Coronary artery (tissue), 2 donors: ENCODE data around the gene ZNF346.
A peak's percentile ranks its signal among the peaks of the same experiment; 100 is the strongest.

Source experiments
- DNase-seq: peaks from one replicate; pipeline ENCODE4 v3.0.0-alpha.2; 2017; ENCODE audit warnings: low spot score
- H3K27ac ChIP-seq, 2 donors: fragments of 200-600 bp; sonication (generic); one replicate each; pipeline ENCODE4 v1.5.1; 2016 to 2019
- H3K4me3 ChIP-seq: fragments of 200-600 bp; sonication (generic); 2 replicates; pipeline ENCODE4 v1.5.1; 2016; ENCODE audit warnings: mild to moderate bottlenecking, moderate library complexity
- CTCF ChIP-seq: fragments of 200-600 bp; sonication (generic); IDR thresholded peaks from one replicate; pipeline ENCODE4 v1.5.1; 2019; ENCODE audit warnings: antibody characterized with exemption

The ZNF346 gene

GRCh38 chr5:177083357-177083756 lies 60.9 kb downstream of the ZNF346 start:
- Histone ChIP-seq H3K4me3 (no peak overlapping the region), H3K27ac (no peak overlapping the region)
- TF ChIP-seq CTCF: no peak
- DNase-seq: no peak

GRCh38 chr5:177084175-177084574 lies 61.7 kb downstream of the ZNF346 start:
- DNase-seq: no peak
- H3K4me3 ChIP-seq: no peak overlapping the region
- H3K27ac ChIP-seq: no peak overlapping the region
- no peak for TF ChIP-seq CTCF

- peak overlapping the region; percentile 73 for H3K4me3 ChIP-seq
- no peak for DNase-seq
Observed at GRCh38 chr5:177085985-177086653, 63.6 kb downstream of the ZNF346 start.

GRCh38 chr5:177086654-177087397 lies 64.3 kb downstream of the ZNF346 start, which contains the start of gene FGFR4:
Gene FGFR4, plus strand, starts transcription at chr5:177086915. Its CDS starts 2,688 bp downstream, at chr5:177089603.
- TF ChIP-seq CTCF: peak; percentile 38
- no peak within 1 kb of the TSS for H3K27ac ChIP-seq
- DNase-seq: no peak
- peak within 1 kb of the TSS; percentile 73 for H3K4me3 ChIP-seq

More at GRCh38 chr5:177085985-177086653, 63.6 kb downstream of the ZNF346 start:
- TF ChIP-seq CTCF: no peak
- no peak overlapping the region for H3K27ac ChIP-seq

- no peak for TF ChIP-seq CTCF
- Histone ChIP-seq H3K27ac (no peak overlapping the region), H3K4me3 (peak overlapping the region; percentile 73)
- DNase-seq: no peak
Observed at GRCh38 chr5:177087398-177088005, 65.0 kb downstream of the ZNF346 start.

GRCh38 chr5:177089127-177089526 lies 66.6 kb downstream of the ZNF346 start:
- no peak for TF ChIP-seq CTCF
- H3K4me3 ChIP-seq: no peak overlapping the region
- DNase-seq: no peak
- no peak overlapping the region for H3K27ac ChIP-seq
